PC-3 (cell line): Measurements from ENCODE around the gene EPHB1. TPM values are rescaled to one million over a fixed set of nuclear protein-coding genes. Genes with fewer than 3 reads are reported as not detected.

Experiments used
- ATAC-seq: fragments of 200-7000 bp; cut with Tn5 transposase; 2 replicates; pipeline ENCODE4 v1.9.1; 2020; ENCODE audit warnings: mild to moderate bottlenecking, moderate library complexity
- BruUV-seq: library from RNA; stranded (reverse); fragments of 400-500 nt; replicated peaks from 2 replicates; lab custom pipeline; 2021; lab: Mats Ljungman, UMichigan
- CTCF ChIA-PET: fragments of 300-600 bp; sonication (Branson Sonifier 250); formaldehyde crosslinking; loops from one replicate; lab custom pipeline; 2022; ENCODE audit warnings: antibody characterized with exemption; lab: Charles Lee
- POLR2A ChIA-PET: fragments of 300-600 bp; sonication (Branson Sonifier 250); formaldehyde crosslinking; loops from one replicate; lab custom pipeline; 2022; ENCODE audit warnings: antibody characterized with exemption; ENCODE audit not compliant: unreplicated experiment; lab: Charles Lee
- DNase-seq: peaks from one replicate; pipeline ENCODE4 v3.0.0-alpha.2; 2015
- H2AFZ ChIP-seq: fragments of 300-600 bp; sonication (generic); 2 replicates; pipeline ENCODE4 v1.6.0; 2016; ENCODE audit warnings: antibody characterized with exemption, low read length
- H3F3A ChIP-seq: fragments of 300-600 bp; sonication (generic); one replicate; pipeline ENCODE4 v1.6.0; 2017; ENCODE audit warnings: antibody characterized with exemption, low read length, control low read depth, mild to moderate bottlenecking; ENCODE audit not compliant: unreplicated experiment
- H3K27ac ChIP-seq: fragments of 300-600 bp; sonication (generic); 2 replicates; pipeline ENCODE4 v1.5.1; 2016; ENCODE audit warnings: mild to moderate bottlenecking, low read length
- H3K27me3 ChIP-seq: fragments of 300-600 bp; sonication (generic); 2 replicates; pipeline ENCODE4 v1.6.1; 2016; ENCODE audit warnings: low read length, mixed read lengths
- H3K36me3 ChIP-seq: fragments of 300-600 bp; sonication (generic); 2 replicates; pipeline ENCODE4 v1.6.1; 2016; ENCODE audit warnings: low read depth, mixed run types, low read length, mixed read lengths
- H3K4me1 ChIP-seq: fragments of 300-600 bp; sonication (generic); 2 replicates; pipeline ENCODE4 v1.5.1; 2016; ENCODE audit warnings: low read length; ENCODE audit not compliant: insufficient read depth
- H3K4me2 ChIP-seq: fragments of 300-600 bp; sonication (generic); 2 replicates; pipeline ENCODE4 v1.6.0; 2016; ENCODE audit warnings: low read length
- H3K4me3 ChIP-seq: fragments of 300-600 bp; sonication (generic); 2 replicates; pipeline ENCODE4 v1.5.1; 2016; ENCODE audit warnings: mild to moderate bottlenecking, low read length, mixed read lengths
- H3K79me2 ChIP-seq: fragments of 300-600 bp; sonication (generic); 2 replicates; pipeline ENCODE4 v1.6.1; 2017; ENCODE audit warnings: low read length, mixed read lengths
- H3K9ac ChIP-seq: fragments of 300-600 bp; sonication (generic); 2 replicates; pipeline ENCODE4 v1.6.0; 2016; ENCODE audit warnings: mild to moderate bottlenecking, low read length
- H3K9me2 ChIP-seq: fragments of 300-600 bp; sonication (generic); replicated peaks from 2 replicates; pipeline ENCODE4 v1.6.1; 2016; ENCODE audit warnings: mixed run types, low read length, mixed read lengths
- H3K9me3 ChIP-seq: fragments of 300-600 bp; sonication (generic); 2 replicates; pipeline ENCODE4 v1.6.1; 2016; ENCODE audit warnings: low read length, mixed read lengths
- H4K20me1 ChIP-seq: fragments of 300-600 bp; sonication (generic); 2 replicates; pipeline ENCODE4 v1.6.1; 2016; ENCODE audit warnings: low read length, mixed read lengths
- EZH2 ChIP-seq: fragments of 300-600 bp; sonication (generic); IDR thresholded peaks from one replicate; pipeline ENCODE4 v1.6.1; 2017; ENCODE audit warnings: antibody characterized with exemption, mild to moderate bottlenecking, low read length; ENCODE audit not compliant: unreplicated experiment
- EZH2phosphoT487 ChIP-seq: fragments of 300-600 bp; sonication (generic); IDR thresholded peaks from 2 replicates; pipeline ENCODE4 v1.6.1; 2018; ENCODE audit warnings: mild to moderate bottlenecking, antibody characterized with exemption, low read length, borderline replicate concordance
- intact Hi-C: fragments of 100-400 bp; cut with micrococcal nuclease; formaldehyde crosslinking; loops from 2 replicates; pipeline ENCODE4 v1.9.0; 2023
- total RNA-seq: library from RNA; depleted of rRNA; stranded (reverse); fragments of >200 nt; gene quantifications from 2 replicates; pipeline ENCODE4 v1.2.3, GENCODE V29; 2014
- TF ChIP-seq, protein P1 (sequence below): fragments of 300-600 bp; sonication (generic); conservative IDR thresholded peaks from 2 replicates; pipeline ENCODE4 v1.5.1; 2017; ENCODE audit warnings: antibody characterized with exemption, low read depth, mild to moderate bottlenecking, low read length

EPHB1 gene
- total RNA-seq, 1 experiment from 2014 or later: 0.69 TPM

DNA sequence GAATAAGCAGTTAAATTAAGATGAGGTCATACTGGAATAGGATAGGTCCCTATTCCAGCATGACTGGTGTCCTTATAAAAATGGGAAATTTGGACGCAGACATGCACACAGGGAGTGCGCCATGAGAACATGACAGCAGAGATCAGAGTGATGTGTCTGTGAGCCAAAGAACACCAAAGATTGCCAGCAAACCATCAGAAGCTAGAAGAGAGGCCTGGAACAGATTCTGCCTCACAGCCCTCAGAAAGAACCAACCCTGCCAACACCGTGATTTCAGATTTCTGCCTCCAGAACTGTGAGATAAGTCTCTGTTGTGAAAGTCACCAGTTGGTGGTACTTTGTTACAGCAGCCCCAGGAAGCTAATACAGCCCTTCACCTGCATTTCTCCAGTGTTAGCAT is 34.7 kb downstream of the EPHB1 start:
- CTCF ChIA-PET: no interaction called here
- no peaks in the 10 kb centered on the region for H3K9me3 ChIP-seq

GRCh38 chr3:134832585-134832984 is 37.5 kb downstream of the EPHB1 start:
- H4K20me1 ChIP-seq: no peaks in the 10 kb centered on the region
- H3K9me2 ChIP-seq: no peaks in the 10 kb centered on the region
- BruUV-seq: no TSS peak
- intact Hi-C loops: no loop called here
- no peak for DNase-seq
- H2AFZ ChIP-seq: no peak overlapping the region
- H3K4me1 ChIP-seq: no peaks in the 10 kb centered on the region
- no peaks in the 10 kb centered on the region for H3K9me3 ChIP-seq
- no peaks in the 10 kb centered on the region for H3K79me2 ChIP-seq
- TF ChIP-seq EZH2phosphoT487 (no peak), EZH2 (no peak)
- TF ChIP-seq, protein P1, sequence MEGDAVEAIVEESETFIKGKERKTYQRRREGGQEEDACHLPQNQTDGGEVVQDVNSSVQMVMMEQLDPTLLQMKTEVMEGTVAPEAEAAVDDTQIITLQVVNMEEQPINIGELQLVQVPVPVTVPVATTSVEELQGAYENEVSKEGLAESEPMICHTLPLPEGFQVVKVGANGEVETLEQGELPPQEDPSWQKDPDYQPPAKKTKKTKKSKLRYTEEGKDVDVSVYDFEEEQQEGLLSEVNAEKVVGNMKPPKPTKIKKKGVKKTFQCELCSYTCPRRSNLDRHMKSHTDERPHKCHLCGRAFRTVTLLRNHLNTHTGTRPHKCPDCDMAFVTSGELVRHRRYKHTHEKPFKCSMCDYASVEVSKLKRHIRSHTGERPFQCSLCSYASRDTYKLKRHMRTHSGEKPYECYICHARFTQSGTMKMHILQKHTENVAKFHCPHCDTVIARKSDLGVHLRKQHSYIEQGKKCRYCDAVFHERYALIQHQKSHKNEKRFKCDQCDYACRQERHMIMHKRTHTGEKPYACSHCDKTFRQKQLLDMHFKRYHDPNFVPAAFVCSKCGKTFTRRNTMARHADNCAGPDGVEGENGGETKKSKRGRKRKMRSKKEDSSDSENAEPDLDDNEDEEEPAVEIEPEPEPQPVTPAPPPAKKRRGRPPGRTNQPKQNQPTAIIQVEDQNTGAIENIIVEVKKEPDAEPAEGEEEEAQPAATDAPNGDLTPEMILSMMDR: no peak
- CTCF ChIA-PET: no interaction called here
- no peaks in the 10 kb centered on the region for H3F3A ChIP-seq
- H3K36me3 ChIP-seq: no peaks in the 10 kb centered on the region
- no peak overlapping the region for H3K4me3 ChIP-seq
- ATAC-seq: no peak
- H3K27me3 ChIP-seq: no peaks in the 10 kb centered on the region
- POLR2A ChIA-PET: no interaction called here
- no peak overlapping the region for H3K4me2 ChIP-seq
- no peak overlapping the region for H3K9ac ChIP-seq
- no peak overlapping the region for H3K27ac ChIP-seq

More for the DNA sequence above, 34.7 kb downstream of the EPHB1 start:
- no peak overlapping the region for H3K4me2 ChIP-seq
- DNase-seq (no peak), ATAC-seq (no peak)
- H3K79me2 ChIP-seq: no peaks in the 10 kb centered on the region
- BruUV-seq: no TSS peak
- H4K20me1 ChIP-seq: no peaks in the 10 kb centered on the region
- no peak overlapping the region for H2AFZ ChIP-seq
- POLR2A ChIA-PET: no interaction called here
- H3K4me3 ChIP-seq: no peak overlapping the region
- H3K9me2 ChIP-seq: no peaks in the 10 kb centered on the region
- no peaks in the 10 kb centered on the region for H3K27me3 ChIP-seq
- H3F3A ChIP-seq: no peaks in the 10 kb centered on the region
- no peak overlapping the region for H3K9ac ChIP-seq
- intact Hi-C loops: no loop called here
- no peak for TF ChIP-seq EZH2phosphoT487
- TF ChIP-seq, protein P1: no peak
- no peak for TF ChIP-seq EZH2
- no peaks in the 10 kb centered on the region for H3K36me3 ChIP-seq
- no peaks in the 10 kb centered on the region for H3K4me1 ChIP-seq
- H3K27ac ChIP-seq: no peak overlapping the region

- Histone ChIP-seq H3K79me2 (no peaks in the 10 kb centered on the region), H3K27ac (no peak overlapping the region), H3K36me3 (no peaks in the 10 kb centered on the region), H3K4me1 (no peaks in the 10 kb centered on the region), H3K9me2 (no peaks in the 10 kb centered on the region), H3K9me3 (no peaks in the 10 kb centered on the region), H4K20me1 (no peaks in the 10 kb centered on the region), H3K9ac (no peak overlapping the region), H2AFZ (no peak overlapping the region), H3K4me3 (no peak overlapping the region), H3F3A (no peaks in the 10 kb centered on the region), H3K27me3 (no peaks in the 10 kb centered on the region), H3K4me2 (no peak overlapping the region)
- ChIA-PET CTCF (no interaction called here), POLR2A (no interaction called here)
- TF ChIP-seq, protein P1: no peak
- no peak for TF ChIP-seq EZH2
- no peak for TF ChIP-seq EZH2phosphoT487
- ATAC-seq (no peak), DNase-seq (no peak)
- no TSS peak for BruUV-seq
- intact Hi-C loops: no loop called here
Measured at GRCh38 chr3:134833453-134834163, 38.5 kb downstream of the EPHB1 start.
